IPS-11a (cell line): ENCODE measurements around the gene SPATA17.
"Not testable (repeated sequence)": the region's sequence is repeated elsewhere in the genome, so short reads cannot be mapped to it uniquely, and the experiment has no call there.

Experiments used
- H3K4me3 ChIP-seq: one replicate; pipeline ENCODE4 v1.5.1; 2013; ENCODE audit warnings: low read depth, low read length, control low read depth

The SPATA17 gene, protein sequence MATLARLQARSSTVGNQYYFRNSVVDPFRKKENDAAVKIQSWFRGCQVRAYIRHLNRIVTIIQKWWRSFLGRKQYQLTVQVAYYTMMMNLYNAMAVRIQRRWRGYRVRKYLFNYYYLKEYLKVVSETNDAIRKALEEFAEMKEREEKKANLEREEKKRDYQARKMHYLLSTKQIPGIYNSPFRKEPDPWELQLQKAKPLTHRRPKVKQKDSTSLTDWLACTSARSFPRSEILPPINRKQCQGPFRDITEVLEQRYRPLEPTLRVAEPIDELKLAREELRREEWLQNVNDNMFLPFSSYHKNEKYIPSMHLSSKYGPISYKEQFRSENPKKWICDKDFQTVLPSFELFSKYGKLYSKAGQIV

DNA sequence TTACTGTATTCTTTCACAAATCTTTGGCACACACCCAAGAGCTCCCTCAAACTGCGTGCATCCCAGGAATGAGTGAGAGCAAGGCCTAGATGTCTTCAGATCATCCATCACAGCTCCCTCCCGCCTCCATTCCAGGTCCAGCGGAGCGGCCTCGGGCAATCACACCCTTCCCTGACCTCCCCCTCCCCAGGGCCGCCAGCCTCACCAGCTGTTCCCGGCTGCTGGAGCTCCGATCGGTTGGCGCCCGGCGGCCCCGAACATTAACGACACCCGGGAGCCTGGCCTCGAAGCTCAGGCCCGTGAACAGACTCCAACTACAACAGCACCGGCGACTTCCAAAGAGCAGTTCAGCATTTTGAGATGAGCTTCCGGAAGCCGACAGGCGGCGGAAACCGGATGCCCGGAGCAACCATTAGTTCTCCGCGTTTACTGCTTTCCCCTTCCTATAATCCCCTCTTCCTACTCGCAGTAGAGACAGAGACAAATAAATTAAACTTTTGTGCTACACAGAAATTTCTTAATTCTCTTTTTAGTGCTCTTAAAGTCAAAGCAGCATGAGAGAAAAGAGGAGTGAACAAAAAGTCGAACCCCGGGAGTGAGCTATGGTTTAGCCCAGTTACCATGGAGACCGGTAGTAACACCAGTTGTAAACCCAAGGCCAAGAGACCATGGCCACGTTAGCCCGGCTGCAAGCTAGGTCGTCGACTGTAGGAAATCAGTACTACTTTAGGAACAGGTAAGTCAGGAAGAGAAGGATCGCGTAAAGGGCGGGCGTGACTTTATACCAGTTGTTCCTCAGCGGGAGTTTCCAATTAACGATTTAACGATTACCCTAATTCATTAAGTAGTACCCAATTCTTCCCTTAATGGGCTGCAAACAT lies at the start of gene SPATA17, which contains the start of gene GPATCH2:
Gene SPATA17 (plus strand): TSS at position 634 of the 881 bp plus-strand sequence. CDS start 35 bp downstream, at position 669.
Gene GPATCH2 (minus strand): TSS at position 380 of the 881 bp plus-strand sequence. CDS start 119 bp downstream, at position 261.
- H3K4me3 ChIP-seq: peak within 1 kb of the TSS; percentile 84

GRCh38 chr1:217584286-217584811 lies 46.8 kb upstream of the SPATA17 start:
- H3K4me3 ChIP-seq: not testable (repeated sequence)

GRCh38 chr1:217585577-217585976 lies 45.6 kb upstream of the SPATA17 start:
- H3K4me3 ChIP-seq: no peak overlapping the region

DNA sequence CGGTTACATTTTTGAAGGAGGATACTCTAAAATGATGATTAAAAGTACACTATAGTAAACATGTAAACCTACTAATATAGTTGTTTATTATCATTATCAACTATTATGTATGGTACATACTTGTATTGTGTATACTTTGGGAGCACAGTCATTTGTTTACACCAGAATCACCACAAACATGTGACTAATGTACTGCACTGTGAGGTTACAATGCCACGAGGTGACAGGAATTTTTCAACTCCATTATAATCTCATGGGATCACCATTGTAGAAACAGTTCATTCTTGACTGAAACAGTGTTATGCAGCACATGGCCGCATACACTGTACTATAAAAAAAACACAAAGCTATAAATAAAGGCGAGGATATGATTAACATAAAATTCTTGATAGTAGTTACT lies 44.6 kb upstream of the SPATA17 start:
- no peak overlapping the region for H3K4me3 ChIP-seq

DNA sequence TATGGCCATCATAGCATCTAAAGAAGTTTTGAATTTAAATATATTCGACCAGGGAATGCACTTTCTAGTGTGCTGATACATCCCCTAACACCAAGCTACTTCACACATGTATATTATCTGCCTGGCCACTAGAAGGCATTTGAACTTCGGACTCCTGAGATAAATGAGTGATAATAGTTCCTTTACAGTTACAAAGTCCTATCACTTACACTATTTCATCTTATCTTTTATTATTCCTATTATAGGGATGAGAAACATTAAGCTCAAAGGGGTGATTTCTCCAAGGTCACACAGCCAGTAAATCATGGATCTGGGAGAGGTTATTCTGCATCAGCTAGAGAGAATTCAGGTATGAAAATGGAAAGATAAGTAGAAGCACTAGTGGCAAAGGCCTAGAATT lies 40.5 kb upstream of the SPATA17 start:
- H3K4me3 ChIP-seq: no peak overlapping the region

DNA sequence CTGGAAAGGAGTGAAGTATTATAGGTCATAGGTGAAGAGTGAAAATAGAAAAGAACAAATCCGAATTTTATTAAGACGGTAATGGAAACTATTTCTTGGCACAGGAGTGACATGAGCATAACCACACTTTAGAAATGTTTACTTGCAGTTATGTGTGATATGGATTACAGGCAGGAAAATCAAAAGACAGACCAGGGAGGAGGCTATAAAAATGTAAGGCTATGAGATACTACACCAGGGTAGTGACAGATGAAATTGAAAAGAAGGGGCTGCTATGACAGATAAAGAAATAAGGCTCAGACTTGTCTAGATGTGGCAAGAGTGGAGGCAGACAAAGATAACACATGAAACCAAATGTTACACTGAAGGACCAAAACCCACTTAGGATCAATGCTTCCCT lies 32.0 kb upstream of the SPATA17 start:
- H3K4me3 ChIP-seq: no peak overlapping the region

DNA sequence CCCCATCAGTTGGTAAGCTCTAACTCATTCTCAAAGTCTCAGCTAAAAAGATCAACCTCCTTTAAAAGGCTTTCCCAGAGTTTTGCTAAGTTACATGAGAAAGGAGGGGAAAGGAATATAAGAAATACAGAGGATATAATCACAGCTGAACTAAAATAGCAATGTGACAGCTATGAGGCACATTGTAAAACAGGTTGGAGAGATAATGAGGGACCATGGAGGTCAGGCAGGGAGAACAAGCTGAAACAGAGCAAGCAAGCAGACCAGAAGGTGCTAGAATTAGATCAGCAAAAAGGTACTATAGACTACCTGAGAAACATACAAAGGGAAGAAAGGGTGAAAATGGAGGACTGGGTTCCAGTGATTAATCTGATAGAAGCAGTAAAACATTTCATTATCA lies 28.8 kb upstream of the SPATA17 start:
- no peak overlapping the region for H3K4me3 ChIP-seq

GRCh38 chr1:217605390-217605789 lies 25.8 kb upstream of the SPATA17 start:
- no peak overlapping the region for H3K4me3 ChIP-seq

- no peak overlapping the region for H3K4me3 ChIP-seq
These were observed 16.9 kb upstream of the SPATA17 start for GRCh38 chr1:217614200-217614712.

DNA sequence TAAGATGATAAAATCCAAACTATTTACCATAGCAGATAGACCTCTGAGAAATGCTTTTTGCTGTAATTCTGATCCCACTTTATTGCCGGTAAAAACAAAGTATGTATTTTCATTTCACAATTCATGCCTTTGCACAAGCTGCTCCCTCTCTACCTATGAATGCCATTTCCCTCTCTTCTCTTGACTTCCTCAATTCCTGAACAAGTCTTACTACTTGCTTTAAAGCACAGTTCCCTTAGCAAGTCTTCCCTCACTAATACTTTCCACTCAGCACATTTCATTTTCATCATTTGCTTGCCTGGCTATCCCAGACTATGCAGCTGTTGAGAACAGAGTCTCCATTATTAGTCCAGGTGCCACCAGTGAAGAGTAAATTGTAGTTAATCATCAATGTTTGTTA lies 14.0 kb upstream of the SPATA17 start:
- no peak overlapping the region for H3K4me3 ChIP-seq

DNA sequence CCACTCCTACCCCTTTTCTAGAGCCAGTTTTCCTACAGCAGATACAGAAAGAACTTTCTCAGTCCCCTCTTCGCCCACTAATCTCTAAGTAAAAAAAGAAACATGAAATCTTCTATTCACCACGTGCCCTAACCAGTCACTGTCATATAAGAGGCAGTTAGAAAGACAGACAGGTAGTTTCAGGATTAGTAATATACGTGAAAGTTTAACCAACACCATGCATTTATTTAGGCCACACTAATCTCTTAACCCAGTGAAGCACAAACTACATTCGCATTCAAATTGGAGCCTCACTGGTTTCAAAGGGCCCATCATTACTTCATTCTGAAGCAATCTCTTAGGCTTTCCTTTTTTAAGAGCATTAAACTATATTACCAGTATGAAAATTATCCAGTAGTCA lies 10.3 kb upstream of the SPATA17 start:
- H3K4me3 ChIP-seq: no peak overlapping the region

- no peak overlapping the region for H3K4me3 ChIP-seq
These were observed 9.1 kb upstream of the SPATA17 start for GRCh38 chr1:217622042-217622441.

DNA sequence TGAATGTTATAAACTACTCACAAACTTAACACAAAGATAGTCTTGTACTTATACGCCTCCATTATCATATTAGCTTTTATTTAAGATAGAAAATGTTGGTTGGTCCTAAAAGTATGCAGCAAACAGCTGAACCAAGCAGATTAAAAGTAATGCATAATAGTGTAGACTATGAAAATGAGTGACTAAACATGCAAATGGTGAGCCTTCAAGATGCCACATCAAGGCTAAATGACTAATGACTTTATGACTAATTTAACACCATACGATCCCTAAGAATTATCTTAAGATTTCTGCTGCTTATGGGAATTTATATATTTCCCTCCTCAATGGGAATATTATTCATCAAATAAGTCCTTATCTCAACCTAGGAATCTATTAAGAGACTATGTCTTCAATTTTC lies 4.8 kb upstream of the SPATA17 start:
- no peak overlapping the region for H3K4me3 ChIP-seq

DNA sequence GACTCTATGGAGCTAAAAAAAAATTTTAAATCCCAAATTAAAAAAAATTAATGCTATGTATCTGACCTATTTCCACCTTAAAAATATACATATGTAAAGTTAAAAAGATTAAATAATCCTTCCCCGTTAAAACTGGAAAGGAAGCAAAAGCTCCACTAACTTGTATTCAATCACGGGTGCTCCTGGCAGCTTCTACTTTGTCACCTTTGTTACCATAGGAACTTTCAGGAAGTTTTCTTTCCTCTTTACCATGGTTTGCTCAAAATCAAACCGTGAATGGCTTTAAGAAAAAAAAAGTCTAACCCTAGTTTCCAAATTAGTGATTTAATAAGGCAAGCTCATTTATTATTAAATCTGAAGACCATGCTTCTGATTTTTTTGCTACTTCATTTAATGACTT lies 3.7 kb upstream of the SPATA17 start:
- H3K4me3 ChIP-seq: no peak overlapping the region

DNA sequence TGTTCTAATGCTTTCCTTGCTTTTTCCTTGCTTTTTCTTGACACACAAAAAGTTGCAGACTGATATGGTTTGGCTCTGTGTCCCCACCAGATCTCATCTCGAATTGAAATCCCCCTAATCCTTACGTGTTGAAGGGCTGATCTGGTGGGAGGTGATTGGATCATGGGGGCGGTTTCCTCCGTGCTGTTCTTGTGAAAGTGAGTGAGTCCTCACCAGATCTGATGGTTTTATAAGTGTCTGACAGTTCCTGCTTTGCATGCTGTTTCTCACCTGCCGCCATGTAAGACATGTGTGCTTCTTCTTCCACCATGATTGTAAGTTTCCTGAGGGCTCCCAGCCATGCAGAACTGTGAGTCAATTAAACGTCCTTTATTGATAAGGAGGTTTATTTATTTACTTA lies 11.3 kb downstream of the SPATA17 start:
- no peak overlapping the region for H3K4me3 ChIP-seq

DNA sequence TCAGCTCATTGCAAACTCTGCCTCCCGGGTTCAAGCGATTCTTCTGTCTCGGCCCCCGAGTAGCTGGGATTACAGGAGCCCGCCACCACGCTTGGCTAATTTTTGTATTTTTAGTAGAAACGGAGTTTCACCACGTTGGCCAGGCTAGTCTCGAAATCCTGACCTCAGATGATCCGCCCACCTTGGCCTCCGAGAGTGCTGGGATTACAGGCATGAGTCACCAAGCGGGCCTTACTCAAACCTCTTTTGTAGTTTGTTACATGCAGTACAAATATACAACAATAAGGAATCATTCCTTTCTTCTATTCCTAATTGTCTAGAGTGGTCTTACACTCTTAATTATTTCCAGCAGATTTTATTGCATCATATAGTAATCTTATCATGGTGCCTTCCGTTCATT lies 16.6 kb downstream of the SPATA17 start:
- H3K4me3 ChIP-seq: no peak overlapping the region

GRCh38 chr1:217650674-217651073 lies 19.5 kb downstream of the SPATA17 start:
- H3K4me3 ChIP-seq: no peak overlapping the region

- no peak overlapping the region for H3K4me3 ChIP-seq
These were observed 29.4 kb downstream of the SPATA17 start for GRCh38 chr1:217660353-217661062.

GRCh38 chr1:217661407-217661806 lies 30.3 kb downstream of the SPATA17 start:
- H3K4me3 ChIP-seq: no peak overlapping the region

DNA sequence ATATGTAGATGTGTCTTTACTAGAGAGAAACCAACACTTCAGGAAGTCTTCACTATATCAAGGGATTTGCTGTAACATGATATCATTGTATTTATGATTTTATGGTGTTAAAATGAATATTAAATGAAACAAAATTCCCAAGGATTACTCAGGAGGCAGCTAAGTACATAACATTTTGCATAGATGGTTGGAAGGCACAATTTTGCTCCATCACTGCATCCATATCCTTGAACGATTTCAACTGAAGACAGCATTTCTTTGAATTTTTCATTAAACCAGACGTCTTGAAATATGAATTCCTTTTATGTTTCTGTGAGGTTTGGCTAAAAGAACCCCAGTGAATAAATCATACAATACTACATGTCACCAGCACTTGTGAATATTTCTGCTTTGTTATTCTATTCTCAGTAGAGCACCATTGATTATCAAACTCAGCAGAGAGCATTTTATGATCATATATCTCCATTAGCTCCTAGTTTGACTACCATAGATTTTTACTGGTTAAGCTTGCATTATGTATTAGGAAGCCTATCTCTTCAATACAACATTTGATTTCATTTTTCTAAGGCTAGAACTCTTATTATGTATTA lies 37.3 kb downstream of the SPATA17 start:
- H3K4me3 ChIP-seq: no peak overlapping the region
